NCI-H226 (cell line): Measurements from ENCODE around the gene POLQ.
"Not testable (repeated sequence)": the region's sequence is repeated elsewhere in the genome, so short reads cannot be mapped to it uniquely, and the experiment has no call there.

Experiments
- DNase-seq: peaks from one replicate; pipeline ENCODE4 v3.0.0-alpha.2; 2015

POLQ gene

GRCh38 chr3:121545574-121546455 lies at the start of gene POLQ:
POLQ (minus strand) TSS chr3:121545988; CDS start chr3:121545877, 111 bp downstream.
- peak; percentile 78 for DNase-seq

- no peak for DNase-seq
Observed at GRCh38 chr3:121594850-121595249, 49.1 kb upstream of the POLQ start.

GRCh38 chr3:121593806-121594205 lies 48.0 kb upstream of the POLQ start:
- not testable (repeated sequence) for DNase-seq

GRCh38 chr3:121592856-121593702 lies 47.3 kb upstream of the POLQ start, which contains the start of gene FBXO40:
FBXO40 (plus strand) TSS chr3:121593379; CDS start chr3:121620576, 27,197 bp downstream.
- DNase-seq = no peak

GRCh38 chr3:121584418-121584817 lies 38.6 kb upstream of the POLQ start:
- DNase-seq = no peak

GRCh38 chr3:121581691-121582090 lies 35.9 kb upstream of the POLQ start:
- DNase-seq = no peak

- peak; percentile 66 for DNase-seq
Observed at GRCh38 chr3:121574449-121574848, 28.7 kb upstream of the POLQ start.

GRCh38 chr3:121567649-121568048 lies 21.9 kb upstream of the POLQ start, which contains the start of gene ARGFX:
ARGFX (plus strand) TSS chr3:121567949; CDS start chr3:121570714, 2,765 bp downstream.
- DNase-seq = no peak

GRCh38 chr3:121566773-121567172 lies 21.0 kb upstream of the POLQ start:
- no peak for DNase-seq

- DNase-seq = no peak
Observed at GRCh38 chr3:121562148-121562547, 16.4 kb upstream of the POLQ start.

GRCh38 chr3:121557426-121557934 lies 11.7 kb upstream of the POLQ start:
- DNase-seq = no peak

GRCh38 chr3:121552797-121553196 lies 7.0 kb upstream of the POLQ start:
- DNase-seq = no peak

- no peak for DNase-seq
Observed at GRCh38 chr3:121552379-121552778, 6.6 kb upstream of the POLQ start.

GRCh38 chr3:121545049-121545573 lies 677 bp downstream of the POLQ start:
- no peak for DNase-seq

GRCh38 chr3:121542924-121543323 lies 2.9 kb downstream of the POLQ start:
- DNase-seq = no peak

GRCh38 chr3:121531269-121531668 lies 14.5 kb downstream of the POLQ start:
- DNase-seq = no peak

GRCh38 chr3:121529308-121529707 lies 16.5 kb downstream of the POLQ start:
- DNase-seq = no peak

GRCh38 chr3:121520510-121520909 lies 25.3 kb downstream of the POLQ start:
- DNase-seq = no peak

GRCh38 chr3:121517953-121518655 lies 27.7 kb downstream of the POLQ start:
- DNase-seq = no peak

- no peak for DNase-seq
Observed at GRCh38 chr3:121515862-121516261, 29.9 kb downstream of the POLQ start.

GRCh38 chr3:121515313-121515712 lies 30.5 kb downstream of the POLQ start:
- DNase-seq = no peak

- no peak for DNase-seq
Observed at GRCh38 chr3:121514496-121514895, 31.3 kb downstream of the POLQ start.
